GM19239 (cell line): Measurements from ENCODE around the gene VTA1.
"Not testable (repeated sequence)": the region's sequence is repeated elsewhere in the genome, so short reads cannot be mapped to it uniquely, and the experiment has no call there.

Experiments used
- DNase-seq: peaks from one replicate; pipeline ENCODE4 v3.0.0; 2011; ENCODE audit warnings: low spot score; ENCODE audit not compliant: insufficient read length
- FAIRE-seq: peaks from 2 replicates; lab custom pipeline; 2011; peaks lifted over from hg19 to GRCh38; lab: Jason Lieb, UNC

Gene VTA1

GRCh38 chr6:142146828-142147662 is at the start of gene VTA1, which contains the start of gene NMBR:
Gene VTA1 (plus strand): TSS chr6:142147263. CDS start chr6:142147288, 25 bp downstream.
Gene NMBR (minus strand): TSS chr6:142147122. CDS start chr6:142088658, 58,464 bp downstream.
- peak; percentile 99 for FAIRE-seq
- peak; percentile 65 for DNase-seq

GRCh38 chr6:142104820-142105219 is 42.2 kb upstream of the VTA1 start:
- DNase-seq, FAIRE-seq: not testable (repeated sequence)

GRCh38 chr6:142110820-142111219 is 36.2 kb upstream of the VTA1 start:
- FAIRE-seq, result not testable (repeated sequence)

GRCh38 chr6:142112451-142113061 is 34.5 kb upstream of the VTA1 start:
- peak; percentile 15 for DNase-seq
- FAIRE-seq, result peak; percentile 78

More at GRCh38 chr6:142110820-142111219, 36.2 kb upstream of the VTA1 start:
- DNase-seq, result not testable (repeated sequence)

GRCh38 chr6:142117366-142117765 is 29.7 kb upstream of the VTA1 start:
- FAIRE-seq, result no peak
- DNase-seq, result no peak

- FAIRE-seq, result no peak
- DNase-seq, result no peak
These were observed 28.7 kb upstream of the VTA1 start for GRCh38 chr6:142118328-142118727.

- no peak for DNase-seq
- peak; percentile 28 for FAIRE-seq
These were observed 28.1 kb upstream of the VTA1 start for GRCh38 chr6:142118925-142119324.

GRCh38 chr6:142121342-142121741 is 25.7 kb upstream of the VTA1 start:
- no peak for FAIRE-seq
- DNase-seq, result no peak

GRCh38 chr6:142130814-142131213 is 16.2 kb upstream of the VTA1 start:
- DNase-seq (no peak), FAIRE-seq (no peak)

- FAIRE-seq, result no peak
- no peak for DNase-seq
These were observed 14.4 kb upstream of the VTA1 start, which contains the start of gene GJE1 for GRCh38 chr6:142132625-142133024. Gene GJE1 (plus strand): TSS chr6:142132925. CDS start chr6:142133159, 234 bp downstream.

- FAIRE-seq (no peak), DNase-seq (no peak)
These were observed 8.2 kb upstream of the VTA1 start for GRCh38 chr6:142138876-142139275.

- not testable (repeated sequence) for DNase-seq, FAIRE-seq
These were observed 5.5 kb upstream of the VTA1 start for GRCh38 chr6:142141531-142141930.

GRCh38 chr6:142152746-142153145 is 5.7 kb downstream of the VTA1 start:
- FAIRE-seq, result no peak
- DNase-seq, result no peak

GRCh38 chr6:142153196-142153595 is 6.1 kb downstream of the VTA1 start:
- FAIRE-seq, result no peak
- no peak for DNase-seq

- no peak for DNase-seq
- FAIRE-seq, result no peak
These were observed 7.3 kb downstream of the VTA1 start for GRCh38 chr6:142154336-142154735.

GRCh38 chr6:142155091-142155490 is 8.0 kb downstream of the VTA1 start:
- FAIRE-seq (no peak), DNase-seq (no peak)

- FAIRE-seq (peak; percentile 64), DNase-seq (no peak)
These were observed 9.1 kb downstream of the VTA1 start for GRCh38 chr6:142155895-142156757.

- DNase-seq, FAIRE-seq: not testable (repeated sequence)
These were observed 9.7 kb downstream of the VTA1 start for GRCh38 chr6:142156758-142157068.

- FAIRE-seq (no peak), DNase-seq (no peak)
These were observed 15.7 kb downstream of the VTA1 start for GRCh38 chr6:142162780-142163179.

- DNase-seq (no peak), FAIRE-seq (no peak)
These were observed 18.2 kb downstream of the VTA1 start for GRCh38 chr6:142165227-142165626.
